Measurements from ENCODE around the gene TNNI3.

Gene TNNI3

DNA sequence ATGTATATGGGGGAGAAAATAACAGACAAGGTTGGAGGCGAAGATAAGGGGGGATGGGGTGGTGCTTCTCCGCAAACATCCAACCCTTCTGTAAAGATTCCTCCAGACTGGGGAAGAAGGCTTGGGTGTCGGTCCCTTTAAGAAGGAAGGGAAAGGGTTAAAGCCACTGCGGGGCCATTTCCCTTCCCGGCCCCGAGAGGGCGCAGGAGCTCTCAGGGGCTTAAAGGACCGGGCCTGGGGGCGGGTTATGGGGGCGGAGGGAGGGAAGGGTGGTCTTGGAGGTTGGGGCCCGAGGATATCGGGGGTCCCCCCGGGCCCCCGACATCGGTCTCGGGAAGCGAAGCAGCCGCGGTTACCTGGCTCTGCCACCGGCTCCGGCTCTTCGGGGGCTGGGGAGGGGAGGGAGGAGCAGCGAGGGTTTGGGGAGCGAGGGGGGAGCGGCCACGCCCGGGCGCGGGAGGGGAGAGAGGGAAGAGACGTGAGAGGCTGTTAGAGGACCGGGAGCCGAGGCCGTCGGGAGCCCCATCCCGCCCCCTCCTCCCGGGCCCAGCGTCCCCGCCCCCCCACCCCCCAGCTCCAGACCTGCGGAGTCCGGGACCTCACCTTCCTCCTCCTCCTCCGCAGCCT, 11.3 kb downstream of the TNNI3 start:
- peak in 1 of 6 experiments; percentile 21 for DNase-seq

DNA sequence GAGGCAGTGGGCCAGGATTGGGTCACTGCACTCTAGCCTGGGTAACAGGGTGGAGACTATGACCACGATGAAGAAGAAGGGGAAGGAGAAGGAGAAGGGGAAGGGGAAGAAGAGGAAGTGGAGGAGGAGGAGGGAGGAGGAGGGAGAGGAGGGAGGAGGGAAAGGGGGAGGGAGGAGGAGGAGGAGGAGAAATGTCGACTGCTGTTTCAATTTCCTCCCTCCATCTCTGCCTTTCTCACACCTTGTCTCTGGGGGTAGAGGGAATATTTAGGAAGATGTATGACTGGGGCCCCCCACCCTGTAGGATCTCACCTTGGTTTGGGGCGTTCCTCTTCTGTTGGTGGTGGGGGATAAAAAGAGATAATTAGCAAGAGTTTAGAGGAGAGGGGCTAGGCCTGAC, 12.3 kb downstream of the TNNI3 start:
- DNase-seq = no peak

- DNase-seq = no peak
These were observed 15.8 kb downstream of the TNNI3 start for GRCh38 chr19:55141696-55142095.

DNA sequence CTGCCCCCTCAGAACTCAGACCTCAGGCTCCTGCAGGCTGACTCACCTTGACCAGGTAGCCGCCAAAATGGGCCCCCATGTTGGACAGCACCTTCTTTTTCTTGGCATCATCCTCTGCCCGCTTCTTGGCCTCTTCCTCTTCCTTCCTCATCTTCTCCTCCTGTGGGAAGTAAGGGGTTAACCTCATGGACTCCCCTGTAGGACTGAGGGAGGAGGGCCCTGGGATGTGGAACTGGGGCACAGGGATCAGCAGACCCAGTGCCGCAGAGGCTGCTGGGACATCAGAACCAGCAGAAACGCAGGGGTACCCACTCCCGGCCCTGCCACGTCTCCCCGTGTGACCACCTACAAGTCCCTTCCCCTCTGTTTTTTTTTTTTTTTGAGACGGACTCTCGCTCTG, 19.6 kb downstream of the TNNI3 start:
- DNase-seq = no peak

DNA sequence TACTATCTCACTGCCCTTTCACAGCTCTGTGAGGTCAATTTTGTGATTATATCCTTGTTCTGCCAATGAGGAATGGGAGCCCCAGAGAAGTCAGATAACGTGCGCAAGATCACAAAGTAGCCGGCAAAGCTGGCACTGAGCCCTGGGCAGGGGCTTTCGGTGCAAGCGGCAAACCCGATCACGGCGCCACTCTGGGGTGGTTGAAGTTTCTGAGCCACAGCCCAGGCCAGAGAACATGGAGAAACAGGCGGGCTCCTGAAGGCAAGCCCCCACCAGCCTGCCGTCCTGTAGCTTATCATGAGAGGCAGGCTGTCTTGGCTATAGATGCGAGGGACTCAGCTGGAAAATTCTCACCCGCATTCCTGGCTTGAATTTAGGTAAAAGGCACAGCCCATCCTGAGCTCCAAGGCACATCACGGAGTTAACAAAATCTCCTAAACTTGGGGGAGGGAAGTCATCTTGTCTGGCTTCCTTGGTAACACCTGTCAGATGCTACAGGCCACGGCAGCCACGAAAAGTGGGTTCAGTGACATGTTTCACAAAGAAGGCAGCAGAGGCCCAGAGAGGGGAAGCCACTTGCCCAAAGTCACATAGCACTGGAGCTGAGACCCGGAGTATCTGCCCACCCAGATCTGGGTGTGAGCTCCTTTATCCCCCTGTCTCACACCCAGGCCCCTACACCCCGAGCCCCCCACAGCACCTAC, 21.0 kb downstream of the TNNI3 start:
- no peak for DNase-seq

DNA sequence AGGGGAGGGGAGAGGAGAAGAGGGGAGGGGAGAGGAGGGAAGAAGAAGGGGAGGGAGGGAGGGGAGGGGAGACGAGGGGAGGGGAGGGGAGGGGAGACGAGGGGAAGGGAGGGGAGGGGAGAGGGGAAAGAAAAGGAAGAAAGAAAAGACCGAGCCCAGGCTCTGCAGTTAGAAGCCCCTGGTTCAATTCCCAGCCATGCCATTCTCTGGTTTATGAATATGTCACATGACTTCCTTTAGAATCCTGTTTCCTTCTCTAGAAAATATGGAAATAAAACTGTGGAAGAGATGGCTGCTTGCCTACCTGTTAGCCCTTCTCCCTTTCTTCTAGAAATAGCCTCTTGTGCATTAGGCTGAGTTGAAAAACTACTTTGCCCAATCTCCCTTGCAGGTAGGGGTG, 22.8 kb downstream of the TNNI3 start:
- no peak for DNase-seq

DNA sequence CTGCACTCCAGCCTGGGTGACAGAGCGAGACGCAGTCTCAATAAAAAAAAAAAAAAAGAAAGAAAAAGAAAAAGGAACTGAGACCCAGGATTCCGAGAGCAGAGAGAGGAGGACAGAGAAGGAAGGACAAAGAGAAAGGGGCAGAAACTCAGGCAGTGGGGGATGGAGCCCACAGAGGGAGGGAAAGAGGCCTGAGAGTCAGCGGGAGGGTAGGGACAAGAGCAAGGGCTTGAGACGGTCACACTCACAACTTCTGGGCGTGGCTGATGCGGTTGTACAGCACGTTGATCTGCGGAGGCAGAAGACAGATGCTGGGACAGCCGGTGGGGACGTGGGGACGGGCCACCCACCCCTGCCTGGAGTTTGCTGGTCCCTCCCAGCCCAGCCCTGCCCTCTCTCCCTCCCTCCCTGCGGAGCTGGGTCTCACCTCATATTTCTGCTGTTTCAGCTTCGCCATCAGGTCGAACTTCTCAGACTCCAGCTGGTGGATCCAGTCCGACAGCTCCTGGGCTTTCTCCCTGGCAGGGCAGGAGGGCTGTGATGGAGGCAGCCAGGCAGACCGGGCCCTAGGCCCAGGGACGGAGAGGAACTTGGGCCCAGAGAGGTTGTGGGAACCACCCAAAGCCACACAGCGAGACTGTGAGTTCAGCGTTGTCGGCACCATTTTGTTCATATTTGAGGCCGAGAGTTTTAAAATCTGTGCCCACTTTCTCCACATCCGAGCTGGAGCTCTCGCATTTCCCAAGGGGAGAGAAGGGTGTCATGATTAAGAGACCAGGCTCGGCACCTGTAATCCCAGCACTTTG, 23.7 kb downstream of the TNNI3 start:
- no peak for DNase-seq

DNA sequence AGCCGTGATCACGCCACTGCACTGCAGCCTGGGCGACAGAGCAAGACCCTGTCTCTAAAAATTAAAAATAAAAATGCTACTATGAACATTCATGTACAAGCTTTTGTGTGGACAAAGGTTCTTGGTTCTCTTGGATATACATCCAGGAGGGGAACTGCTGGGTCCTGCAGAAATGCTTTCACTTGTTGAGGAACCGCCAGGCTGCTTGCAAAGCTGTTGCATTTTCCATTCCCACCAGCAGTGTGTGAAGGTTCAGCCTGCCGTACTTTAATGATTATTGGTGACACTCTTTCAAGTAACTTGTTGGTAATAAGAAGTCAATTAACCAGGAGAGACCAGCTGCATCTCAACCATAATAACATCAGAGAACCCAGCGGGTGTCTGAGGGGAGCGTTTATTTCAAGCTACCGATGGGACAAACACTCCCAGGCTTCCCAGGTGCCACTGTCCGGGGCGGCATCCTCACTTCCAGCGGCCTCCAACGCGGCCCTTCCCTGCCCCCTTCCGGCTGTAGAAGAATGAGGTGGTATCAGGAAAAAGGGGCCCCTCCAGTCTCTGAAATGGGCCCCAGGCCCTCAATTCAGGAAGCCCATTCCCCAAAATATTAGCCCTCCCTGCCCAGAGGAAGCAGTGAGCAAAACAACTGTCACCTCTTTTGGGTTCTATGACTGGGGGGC, 24.9 kb downstream of the TNNI3 start:
- no peak for DNase-seq

GRCh38 chr19:55131421-55131820, 26.1 kb downstream of the TNNI3 start:
- DNase-seq = no peak

- peak in 2 of 6 experiments; percentile 11 to 30 for DNase-seq
These were observed 38.5 kb downstream of the TNNI3 start for GRCh38 chr19:55119053-55119452.

- no peak for DNase-seq
These were observed 39.0 kb downstream of the TNNI3 start for GRCh38 chr19:55118401-55118991.

GRCh38 chr19:55117663-55118391, 39.7 kb downstream of the TNNI3 start:
- DNase-seq = peak; percentile 83 to 93 (median 89)

DNA sequence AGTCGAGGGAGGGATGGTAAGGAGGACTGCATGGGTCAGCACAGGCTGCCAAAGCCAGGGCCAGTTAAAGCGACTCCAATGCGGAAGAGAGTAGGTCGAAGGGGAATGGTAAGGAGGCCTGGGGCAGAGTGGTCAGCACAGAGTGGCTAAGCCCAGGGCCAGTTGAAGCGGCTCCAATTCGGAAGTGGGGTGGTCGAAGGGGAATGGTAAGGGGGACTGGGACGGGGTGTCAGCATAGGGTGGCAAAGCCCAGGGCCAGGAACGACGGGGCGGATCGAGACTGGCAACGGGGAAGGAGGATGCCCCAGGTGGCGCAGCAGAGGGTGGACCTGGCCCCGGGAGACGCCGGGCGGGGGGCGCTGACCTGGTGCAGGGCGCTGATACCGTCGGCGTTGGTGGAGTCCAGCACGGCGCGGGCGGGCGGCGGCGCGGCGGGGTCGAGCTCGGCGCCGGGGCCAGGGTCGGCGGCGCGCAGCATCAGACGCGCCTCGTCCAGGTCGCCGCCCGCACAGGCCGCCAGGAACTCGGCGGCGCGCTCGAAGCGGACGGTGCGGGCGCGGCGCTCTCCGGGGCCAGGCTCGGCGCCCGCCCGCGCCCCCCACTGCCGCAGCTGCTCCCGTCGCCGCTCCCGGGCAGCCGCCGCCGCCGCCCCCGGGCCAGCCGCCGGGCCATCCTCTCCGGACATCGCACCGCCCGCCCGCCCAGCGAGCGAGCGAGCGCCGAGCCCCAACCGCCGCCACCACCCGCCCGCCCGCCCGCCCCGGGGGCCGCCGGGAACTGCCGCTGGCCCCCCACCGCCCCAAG, 40.5 kb downstream of the TNNI3 start, which contains the start of gene PPP1R12C:
Gene PPP1R12C (minus strand): TSS at position 779 of the 804 bp plus-strand sequence. CDS start 94 bp downstream, at position 685.
- DNase-seq = peak in 4 of 6 experiments; percentile 10 to 28 (median 24)

- DNase-seq = peak in 5 of 6 experiments; percentile 12 to 71 (median 27)
These were observed 41.2 kb downstream of the TNNI3 start for GRCh38 chr19:55116232-55116858.

DNA sequence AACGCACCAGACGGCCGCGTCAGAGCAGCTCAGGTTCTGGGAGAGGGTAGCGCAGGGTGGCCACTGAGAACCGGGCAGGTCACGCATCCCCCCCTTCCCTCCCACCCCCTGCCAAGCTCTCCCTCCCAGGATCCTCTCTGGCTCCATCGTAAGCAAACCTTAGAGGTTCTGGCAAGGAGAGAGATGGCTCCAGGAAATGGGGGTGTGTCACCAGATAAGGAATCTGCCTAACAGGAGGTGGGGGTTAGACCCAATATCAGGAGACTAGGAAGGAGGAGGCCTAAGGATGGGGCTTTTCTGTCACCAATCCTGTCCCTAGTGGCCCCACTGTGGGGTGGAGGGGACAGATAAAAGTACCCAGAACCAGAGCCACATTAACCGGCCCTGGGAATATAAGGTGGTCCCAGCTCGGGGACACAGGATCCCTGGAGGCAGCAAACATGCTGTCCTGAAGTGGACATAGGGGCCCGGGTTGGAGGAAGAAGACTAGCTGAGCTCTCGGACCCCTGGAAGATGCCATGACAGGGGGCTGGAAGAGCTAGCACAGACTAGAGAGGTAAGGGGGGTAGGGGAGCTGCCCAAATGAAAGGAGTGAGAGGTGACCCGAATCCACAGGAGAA, 42.0 kb downstream of the TNNI3 start:
- DNase-seq = peak in 2 of 6 experiments; percentile 26 to 71

DNA sequence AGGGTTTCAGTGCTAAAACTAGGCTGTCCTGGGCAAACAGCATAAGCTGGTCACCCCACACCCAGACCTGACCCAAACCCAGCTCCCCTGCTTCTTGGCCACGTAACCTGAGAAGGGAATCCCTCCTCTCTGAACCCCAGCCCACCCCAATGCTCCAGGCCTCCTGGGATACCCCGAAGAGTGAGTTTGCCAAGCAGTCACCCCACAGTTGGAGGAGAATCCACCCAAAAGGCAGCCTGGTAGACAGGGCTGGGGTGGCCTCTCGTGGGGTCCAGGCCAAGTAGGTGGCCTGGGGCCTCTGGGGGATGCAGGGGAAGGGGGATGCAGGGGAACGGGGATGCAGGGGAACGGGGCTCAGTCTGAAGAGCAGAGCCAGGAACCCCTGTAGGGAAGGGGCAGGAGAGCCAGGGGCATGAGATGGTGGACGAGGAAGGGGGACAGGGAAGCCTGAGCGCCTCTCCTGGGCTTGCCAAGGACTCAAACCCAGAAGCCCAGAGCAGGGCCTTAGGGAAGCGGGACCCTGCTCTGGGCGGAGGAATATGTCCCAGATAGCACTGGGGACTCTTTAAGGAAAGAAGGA, 42.9 kb downstream of the TNNI3 start:
- DNase-seq = peak in 1 of 6 experiments; percentile 25

DNA sequence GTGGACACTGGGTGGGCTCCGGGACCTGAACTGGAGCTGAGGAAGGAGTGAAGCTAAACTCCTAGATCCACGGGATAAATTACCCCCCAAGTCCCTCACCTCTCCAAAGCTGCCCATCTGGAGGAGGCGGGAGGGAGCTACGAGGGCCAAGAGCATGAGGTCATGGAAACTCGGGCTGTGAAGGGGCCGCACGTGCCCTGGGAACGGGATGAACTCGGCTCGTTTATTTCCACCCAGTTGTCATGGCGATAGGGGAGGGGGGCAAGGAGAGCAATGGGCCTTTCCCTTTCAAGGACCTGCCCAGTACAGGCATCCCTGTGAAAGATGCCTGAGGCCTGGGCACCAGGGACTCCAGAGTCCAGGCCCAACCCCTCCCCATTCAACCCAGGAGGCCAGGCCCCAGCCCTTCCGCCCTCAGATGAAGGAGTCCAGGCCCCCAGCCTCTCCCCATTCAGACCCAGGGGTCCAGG, 43.9 kb downstream of the TNNI3 start:
- DNase-seq = no peak

GRCh38 chr19:55112777-55113569, 44.6 kb downstream of the TNNI3 start:
- DNase-seq = no peak

Measured in stimulated activated naive CD4-positive, alpha-beta T cell (primary cell).